Activated T-cell treated with anti-CD3 and anti-CD28 coated beads for 1 hour (primary cell): ENCODE data around the gene PITRM1.

Experiments
- DNase-seq: peaks from one replicate; pipeline ENCODE4 v3.0.0-alpha.2; 2020; ENCODE audit warnings: low read depth

Gene PITRM1

DNA sequence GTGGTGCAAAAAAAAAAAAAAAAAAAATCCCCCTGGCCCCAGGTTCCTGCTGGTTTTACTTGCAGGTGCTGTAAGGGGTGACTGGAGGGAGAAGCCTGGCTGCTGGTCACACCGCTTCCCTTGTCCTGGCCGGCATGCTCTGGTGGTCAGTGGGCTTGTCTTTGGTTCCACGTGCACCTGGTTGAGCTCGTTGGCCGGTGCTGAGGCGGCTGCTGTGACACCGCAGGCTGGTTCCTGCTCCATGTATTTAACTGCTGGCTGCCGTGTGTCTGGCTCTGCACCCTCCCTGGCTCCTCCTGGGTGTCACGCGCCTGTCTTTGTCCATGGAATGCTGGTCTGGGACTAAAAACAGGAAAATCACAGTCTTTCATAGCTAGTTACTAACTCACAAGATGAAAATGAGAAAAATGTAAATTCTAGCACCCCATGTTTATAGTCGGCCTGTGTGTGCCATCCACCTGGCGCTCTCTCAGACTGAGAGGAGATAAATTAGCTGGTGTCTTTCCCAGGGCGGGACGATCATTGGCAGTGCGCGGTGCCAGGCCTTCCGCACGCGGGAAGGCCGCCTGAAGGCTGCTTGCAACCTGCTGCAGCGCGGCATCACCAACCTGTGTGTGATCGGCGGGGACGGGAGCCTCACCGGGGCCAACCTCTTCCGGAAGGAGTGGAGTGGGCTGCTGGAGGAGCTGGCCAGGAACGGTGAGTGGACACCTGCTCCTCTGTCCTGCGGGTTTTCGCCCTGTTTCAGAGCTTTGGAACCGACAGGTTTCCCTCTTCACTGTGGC is 71.5 kb downstream of the PITRM1 start:
- no peak for DNase-seq

GRCh38 chr10:3100093-3100792 is 72.3 kb downstream of the PITRM1 start:
- no peak for DNase-seq

GRCh38 chr10:3099291-3100092 is 73.1 kb downstream of the PITRM1 start:
- DNase-seq, result no peak

DNA sequence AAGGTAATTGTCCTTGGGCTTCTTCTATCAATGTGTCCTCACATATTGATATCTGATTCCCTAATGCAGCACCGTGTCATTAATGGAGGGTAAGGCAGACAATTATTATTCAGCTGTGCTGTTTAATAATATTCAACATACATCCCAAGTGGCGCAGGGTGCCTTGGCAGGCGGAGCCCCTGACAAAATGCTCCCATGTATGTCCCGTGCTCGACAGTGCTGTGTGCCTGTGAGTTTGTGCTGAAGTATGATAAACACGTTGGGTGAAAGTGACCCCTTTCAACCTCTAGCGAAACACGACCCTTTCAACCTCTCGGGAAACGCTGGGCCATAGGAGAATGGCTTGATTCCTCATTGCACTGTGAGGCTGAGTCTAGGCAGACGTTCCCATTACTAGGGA is 73.9 kb downstream of the PITRM1 start:
- DNase-seq, result no peak

DNA sequence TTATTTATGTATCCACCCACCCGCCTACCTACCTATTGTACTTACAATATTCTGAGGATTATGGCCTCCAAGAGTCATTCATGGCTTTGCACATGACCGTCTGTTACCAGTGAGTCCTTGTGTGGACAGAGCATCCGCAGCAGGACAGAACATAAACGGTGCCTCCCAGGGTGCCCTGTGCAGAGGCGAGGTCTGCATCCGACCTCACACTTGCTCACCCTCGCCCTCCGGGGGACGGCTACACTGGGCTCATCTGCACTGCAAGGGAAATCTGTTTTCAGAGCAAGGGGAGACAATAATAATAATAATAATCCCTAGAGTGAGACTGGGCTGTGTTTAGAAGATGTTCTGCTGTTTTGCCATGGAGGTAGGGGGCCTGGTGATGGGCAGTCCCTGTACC is 75.4 kb downstream of the PITRM1 start:
- DNase-seq, result no peak

DNA sequence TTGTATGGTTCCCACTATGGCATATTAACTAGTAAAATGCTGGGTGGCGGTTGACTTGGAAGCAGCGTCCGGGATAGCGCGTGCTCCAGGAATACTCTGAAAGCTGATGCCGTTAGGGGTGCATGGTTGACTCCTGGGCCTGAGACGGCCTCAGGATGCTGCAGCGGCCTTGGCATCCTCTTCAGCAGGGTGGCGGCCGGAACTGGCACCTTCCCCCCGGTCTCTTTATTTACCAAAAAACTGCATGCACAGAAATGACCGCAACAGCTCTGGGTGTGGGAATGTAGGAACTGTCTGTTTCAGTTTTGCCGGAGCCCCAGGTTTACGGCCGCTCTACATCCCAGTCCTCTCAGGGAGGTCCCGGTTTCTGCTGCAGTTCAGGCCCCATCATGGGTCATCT is 76.4 kb downstream of the PITRM1 start:
- DNase-seq, result no peak

- DNase-seq, result no peak
Observed at GRCh38 chr10:3095373-3096139, 77.0 kb downstream of the PITRM1 start.

GRCh38 chr10:3094609-3095036 is 78.0 kb downstream of the PITRM1 start:
- no peak for DNase-seq

DNA sequence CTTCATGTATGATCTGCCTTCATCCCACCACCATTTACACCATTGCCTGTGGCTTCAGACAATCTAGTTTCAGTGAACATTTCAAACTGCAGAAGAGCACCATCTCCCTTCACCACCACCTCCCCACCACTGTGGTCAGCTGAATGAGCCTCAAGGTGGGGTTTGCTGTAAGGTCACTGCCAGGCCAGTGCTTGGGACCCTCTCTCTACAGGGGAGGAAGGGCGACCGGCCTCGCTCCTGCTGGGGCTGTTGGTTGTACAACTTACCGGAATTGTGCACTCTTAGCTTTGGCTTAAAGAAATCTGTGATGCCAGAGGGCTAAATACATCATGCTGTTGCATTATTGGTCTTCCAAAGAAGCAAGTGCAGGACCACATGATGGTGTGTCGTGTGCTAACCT is 78.6 kb downstream of the PITRM1 start:
- DNase-seq, result no peak

DNA sequence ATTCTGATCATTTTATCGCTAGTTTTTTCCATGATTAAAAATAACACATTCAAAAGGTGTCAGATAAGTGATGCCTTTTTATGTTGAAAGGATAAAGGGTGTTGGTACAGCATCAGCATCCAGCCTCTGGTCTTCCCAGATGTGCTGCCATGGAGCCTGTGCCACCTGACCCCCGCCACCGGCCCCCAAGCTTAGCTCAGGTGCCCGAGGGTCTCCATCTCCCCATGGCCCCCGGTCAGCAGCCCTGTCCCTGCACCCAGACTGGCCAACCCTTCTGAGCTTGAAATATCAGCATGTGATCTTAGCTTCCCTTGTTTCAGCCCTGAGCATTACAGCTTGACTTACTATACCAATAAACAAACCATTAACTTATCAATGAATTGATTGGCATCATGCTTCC is 80.7 kb downstream of the PITRM1 start:
- no peak for DNase-seq

- DNase-seq, result no peak
Observed at GRCh38 chr10:3090914-3091787, 81.4 kb downstream of the PITRM1 start.

- DNase-seq, result no peak
Observed at GRCh38 chr10:3090388-3090787, 82.2 kb downstream of the PITRM1 start.
